C4-2B (cell line): ENCODE data around the gene HOXA9.

ENCODE experiments used
- H3K27ac ChIP-seq: fragments of 450-650 bp; 2 replicates; pipeline ENCODE4 v1.5.1; 2017
- CTCF ChIP-seq: fragments of 450-650 bp; conservative IDR thresholded peaks from 2 replicates; pipeline ENCODE4 v1.5.1; 2017; ENCODE audit warnings: mild to moderate bottlenecking
- ZFX ChIP-seq: fragments of 450-650 bp; IDR thresholded peaks from 2 replicates; pipeline ENCODE4 v1.6.1; 2017

The HOXA9 gene

GRCh38 chr7:27203365-27203953, 38.1 kb upstream of the HOXA9 start:
- H3K27ac ChIP-seq: no peak overlapping the region
- no peak for TF ChIP-seq ZFX
- TF ChIP-seq CTCF: no peak

DNA sequence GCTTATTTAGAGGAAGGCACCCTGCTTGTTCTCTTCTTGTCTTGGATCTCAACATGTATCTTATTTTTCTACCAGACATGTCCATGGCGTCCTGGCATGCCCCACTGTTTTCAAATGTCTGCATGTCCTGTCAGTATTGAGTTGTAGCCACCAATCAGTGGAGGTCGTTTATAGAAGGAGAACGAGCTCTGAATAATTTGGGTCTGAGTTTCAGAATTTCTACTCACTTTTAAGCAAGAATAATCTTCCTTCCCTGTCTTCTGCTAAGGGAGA, 37.5 kb upstream of the HOXA9 start:
- TF ChIP-seq ZFX: no peak
- no peak for TF ChIP-seq CTCF
- no peak overlapping the region for H3K27ac ChIP-seq

DNA sequence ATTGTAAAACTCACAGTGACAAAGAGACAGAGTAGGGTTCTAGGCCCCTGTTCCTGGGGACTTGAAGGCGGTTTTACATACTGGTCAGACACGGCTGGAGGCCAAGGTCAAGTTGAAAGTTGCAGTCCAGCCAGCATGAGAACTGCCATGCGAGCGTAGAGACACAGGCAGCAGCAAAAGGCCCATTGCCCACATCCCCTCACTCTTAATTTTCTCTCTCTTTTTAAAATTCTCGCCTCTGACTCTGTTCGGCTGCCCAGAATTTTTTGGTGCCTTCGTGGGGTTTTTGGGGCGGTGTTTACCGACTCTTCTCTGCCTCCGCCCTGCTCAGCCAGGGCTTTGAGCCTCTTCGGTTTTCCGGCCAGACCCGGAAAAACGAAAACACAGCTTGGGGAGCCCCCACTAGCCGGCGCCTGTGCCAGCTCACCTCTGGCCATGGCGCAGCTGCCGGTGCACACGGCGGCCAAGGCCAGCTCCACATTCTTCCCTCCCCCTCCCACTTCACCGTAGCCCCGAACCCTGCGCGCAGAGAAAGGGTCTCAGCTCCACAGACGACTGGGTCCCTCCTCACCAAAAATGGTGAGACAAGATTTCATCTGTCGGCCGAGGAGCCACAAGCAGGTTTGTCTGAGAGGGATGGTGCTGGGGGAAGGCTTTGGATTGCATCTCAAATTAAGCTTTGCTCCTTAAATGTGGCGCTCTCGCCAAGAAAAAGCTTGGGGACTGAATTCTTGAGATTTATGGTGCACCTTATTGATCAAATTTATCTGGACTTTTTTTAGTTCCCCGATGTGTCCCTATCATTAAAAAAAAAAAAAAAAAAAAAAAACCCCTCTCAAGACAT, 36.9 kb upstream of the HOXA9 start:
- no peak for TF ChIP-seq ZFX
- TF ChIP-seq CTCF: no peak
- no peak overlapping the region for H3K27ac ChIP-seq

DNA sequence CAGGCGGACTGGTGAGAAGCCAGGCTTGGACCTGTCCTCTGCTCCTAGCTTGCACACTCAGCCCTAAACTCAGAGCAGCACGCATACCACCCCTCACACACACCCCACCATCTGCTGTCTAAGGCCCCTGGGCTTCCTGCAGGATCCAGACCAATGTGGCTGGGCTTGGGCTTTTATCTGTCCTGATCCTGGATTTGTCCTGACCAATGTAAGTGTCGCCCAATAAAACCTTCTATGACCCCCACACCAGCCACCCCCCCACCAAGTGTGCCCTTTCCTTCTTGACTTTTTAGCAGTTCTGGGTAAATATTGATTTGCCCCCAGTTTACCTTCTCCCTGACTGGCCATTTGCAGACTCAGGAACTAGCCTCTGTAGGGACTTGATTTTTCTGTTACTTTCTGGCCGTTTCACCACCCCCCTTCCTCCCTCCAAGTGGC, 36.3 kb upstream of the HOXA9 start:
- TF ChIP-seq ZFX: no peak
- TF ChIP-seq CTCF: no peak
- no peak overlapping the region for H3K27ac ChIP-seq

GRCh38 chr7:27200761-27201579, 35.6 kb upstream of the HOXA9 start:
- H3K27ac ChIP-seq: no peak overlapping the region
- TF ChIP-seq ZFX (no peak), CTCF (no peak)

GRCh38 chr7:27199849-27200760, 34.8 kb upstream of the HOXA9 start, which contains the start of gene HOXA13:
HOXA13 (minus strand) TSS chr7:27200091; CDS start chr7:27200077, 14 bp downstream.
- no peak for TF ChIP-seq CTCF
- no peak for TF ChIP-seq ZFX
- peak within 1 kb of the TSS; percentile 29; the same call in 1 of the 2 replicates for H3K27ac ChIP-seq
